PC-3 (cell line): ENCODE results near the gene PPP1R7. TPM values are rescaled to one million over a fixed set of nuclear protein-coding genes. Genes with fewer than 3 reads are reported as not detected.

Source experiments
- ATAC-seq: fragments of 200-7000 bp; cut with Tn5 transposase; 2 replicates; pipeline ENCODE4 v1.9.1; 2020; ENCODE audit warnings: mild to moderate bottlenecking, moderate library complexity
- BruUV-seq: library from RNA; stranded (reverse); fragments of 400-500 nt; replicated peaks from 2 replicates; lab custom pipeline; 2021; lab: Mats Ljungman, UMichigan
- CTCF ChIA-PET: fragments of 300-600 bp; sonication (Branson Sonifier 250); formaldehyde crosslinking; loops from one replicate; lab custom pipeline; 2022; ENCODE audit warnings: antibody characterized with exemption; lab: Charles Lee
- POLR2A ChIA-PET: fragments of 300-600 bp; sonication (Branson Sonifier 250); formaldehyde crosslinking; loops from one replicate; lab custom pipeline; 2022; ENCODE audit warnings: antibody characterized with exemption; ENCODE audit not compliant: unreplicated experiment; lab: Charles Lee
- DNase-seq: peaks from one replicate; pipeline ENCODE4 v3.0.0-alpha.2; 2015
- H2AFZ ChIP-seq: fragments of 300-600 bp; sonication (generic); 2 replicates; pipeline ENCODE4 v1.6.0; 2016; ENCODE audit warnings: antibody characterized with exemption, low read length
- H3F3A ChIP-seq: fragments of 300-600 bp; sonication (generic); one replicate; pipeline ENCODE4 v1.6.0; 2017; ENCODE audit warnings: antibody characterized with exemption, low read length, control low read depth, mild to moderate bottlenecking; ENCODE audit not compliant: unreplicated experiment
- H3K27ac ChIP-seq: fragments of 300-600 bp; sonication (generic); 2 replicates; pipeline ENCODE4 v1.5.1; 2016; ENCODE audit warnings: mild to moderate bottlenecking, low read length
- H3K27me3 ChIP-seq: fragments of 300-600 bp; sonication (generic); 2 replicates; pipeline ENCODE4 v1.6.1; 2016; ENCODE audit warnings: low read length, mixed read lengths
- H3K36me3 ChIP-seq: fragments of 300-600 bp; sonication (generic); 2 replicates; pipeline ENCODE4 v1.6.1; 2016; ENCODE audit warnings: low read depth, mixed run types, low read length, mixed read lengths
- H3K4me1 ChIP-seq: fragments of 300-600 bp; sonication (generic); 2 replicates; pipeline ENCODE4 v1.5.1; 2016; ENCODE audit warnings: low read length; ENCODE audit not compliant: insufficient read depth
- H3K4me2 ChIP-seq: fragments of 300-600 bp; sonication (generic); 2 replicates; pipeline ENCODE4 v1.6.0; 2016; ENCODE audit warnings: low read length
- H3K4me3 ChIP-seq: fragments of 300-600 bp; sonication (generic); 2 replicates; pipeline ENCODE4 v1.5.1; 2016; ENCODE audit warnings: mild to moderate bottlenecking, low read length, mixed read lengths
- H3K79me2 ChIP-seq: fragments of 300-600 bp; sonication (generic); 2 replicates; pipeline ENCODE4 v1.6.1; 2017; ENCODE audit warnings: low read length, mixed read lengths
- H3K9ac ChIP-seq: fragments of 300-600 bp; sonication (generic); 2 replicates; pipeline ENCODE4 v1.6.0; 2016; ENCODE audit warnings: mild to moderate bottlenecking, low read length
- H3K9me2 ChIP-seq: fragments of 300-600 bp; sonication (generic); replicated peaks from 2 replicates; pipeline ENCODE4 v1.6.1; 2016; ENCODE audit warnings: mixed run types, low read length, mixed read lengths
- H3K9me3 ChIP-seq: fragments of 300-600 bp; sonication (generic); 2 replicates; pipeline ENCODE4 v1.6.1; 2016; ENCODE audit warnings: low read length, mixed read lengths
- H4K20me1 ChIP-seq: fragments of 300-600 bp; sonication (generic); 2 replicates; pipeline ENCODE4 v1.6.1; 2016; ENCODE audit warnings: low read length, mixed read lengths
- EZH2 ChIP-seq: fragments of 300-600 bp; sonication (generic); IDR thresholded peaks from one replicate; pipeline ENCODE4 v1.6.1; 2017; ENCODE audit warnings: antibody characterized with exemption, mild to moderate bottlenecking, low read length; ENCODE audit not compliant: unreplicated experiment
- EZH2phosphoT487 ChIP-seq: fragments of 300-600 bp; sonication (generic); IDR thresholded peaks from 2 replicates; pipeline ENCODE4 v1.6.1; 2018; ENCODE audit warnings: mild to moderate bottlenecking, antibody characterized with exemption, low read length, borderline replicate concordance
- intact Hi-C: fragments of 100-400 bp; cut with micrococcal nuclease; formaldehyde crosslinking; loops from 2 replicates; pipeline ENCODE4 v1.9.0; 2023
- total RNA-seq: library from RNA; depleted of rRNA; stranded (reverse); fragments of >200 nt; gene quantifications from 2 replicates; pipeline ENCODE4 v1.2.3, GENCODE V29; 2014
- TF ChIP-seq, protein P1 (sequence below): fragments of 300-600 bp; sonication (generic); conservative IDR thresholded peaks from 2 replicates; pipeline ENCODE4 v1.5.1; 2017; ENCODE audit warnings: antibody characterized with exemption, low read depth, mild to moderate bottlenecking, low read length

PPP1R7 gene
- total RNA-seq, 1 experiment from 2014 or later = 21.4 TPM

DNA sequence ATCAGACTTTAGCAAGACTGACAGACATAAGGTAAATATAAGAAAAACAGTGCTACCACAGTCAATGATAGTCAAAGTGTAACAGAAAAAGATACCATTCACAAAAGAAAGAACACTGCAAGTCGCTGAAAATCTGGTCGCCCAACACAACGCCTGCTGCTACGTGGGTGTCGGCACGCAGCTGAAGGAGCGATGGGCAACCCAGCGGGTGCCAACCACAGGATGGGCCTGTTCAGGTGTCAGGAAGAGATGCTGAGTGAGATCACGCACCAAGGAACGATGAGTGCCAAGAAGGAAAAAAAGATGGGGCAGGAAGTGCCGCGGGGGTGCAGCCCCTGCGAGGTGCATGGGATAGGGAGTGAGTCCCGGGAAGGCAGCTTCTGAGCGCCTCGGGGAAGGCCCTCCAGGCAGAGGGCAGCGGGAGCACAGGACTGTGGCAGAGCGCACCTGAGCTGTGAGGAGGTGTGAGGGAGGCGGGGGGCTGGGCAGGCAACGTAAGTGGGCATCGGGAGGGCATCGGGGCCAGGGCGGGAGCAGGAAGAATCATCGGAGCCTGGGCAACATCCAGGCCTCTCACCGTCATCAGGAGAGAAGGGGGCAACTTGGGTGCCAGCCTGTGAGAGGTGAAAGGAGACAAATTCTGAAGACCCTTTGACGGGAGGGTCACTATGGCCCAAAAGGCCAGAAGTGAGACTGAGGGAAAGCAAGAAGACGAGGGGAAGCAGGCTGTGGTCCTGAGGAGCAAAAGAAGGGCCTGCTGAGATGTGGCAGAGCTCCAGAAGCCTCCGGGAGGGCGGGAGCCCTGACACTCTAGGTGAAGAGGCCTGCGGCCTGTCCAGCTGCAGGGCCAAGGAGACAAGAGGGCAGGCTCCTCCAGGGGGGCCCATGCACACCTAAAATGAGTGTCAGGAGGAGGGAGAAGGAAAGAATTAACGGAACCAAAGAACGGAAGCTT, 33.4 kb upstream of the PPP1R7 start:
- Histone ChIP-seq H3K4me3 (no peak overlapping the region), H4K20me1 (no peaks in the 10 kb centered on the region), H2AFZ (no peak overlapping the region), H3K79me2 (no peaks in the 10 kb centered on the region), H3K27me3 (no peaks in the 10 kb centered on the region), H3K9ac (no peak overlapping the region), H3K9me2 (no peaks in the 10 kb centered on the region), H3K27ac (no peak overlapping the region), H3K9me3 (no peaks in the 10 kb centered on the region), H3K4me2 (no peak overlapping the region), H3K36me3 (no peaks in the 10 kb centered on the region), H3F3A (no peaks in the 10 kb centered on the region), H3K4me1 (no peaks in the 10 kb centered on the region)
- no TSS peak for BruUV-seq
- intact Hi-C loops = no loop called here
- ChIA-PET CTCF (no interaction called here), POLR2A (no interaction called here)
- TF ChIP-seq EZH2phosphoT487 (no peak), EZH2 (no peak)
- TF ChIP-seq, protein P1, sequence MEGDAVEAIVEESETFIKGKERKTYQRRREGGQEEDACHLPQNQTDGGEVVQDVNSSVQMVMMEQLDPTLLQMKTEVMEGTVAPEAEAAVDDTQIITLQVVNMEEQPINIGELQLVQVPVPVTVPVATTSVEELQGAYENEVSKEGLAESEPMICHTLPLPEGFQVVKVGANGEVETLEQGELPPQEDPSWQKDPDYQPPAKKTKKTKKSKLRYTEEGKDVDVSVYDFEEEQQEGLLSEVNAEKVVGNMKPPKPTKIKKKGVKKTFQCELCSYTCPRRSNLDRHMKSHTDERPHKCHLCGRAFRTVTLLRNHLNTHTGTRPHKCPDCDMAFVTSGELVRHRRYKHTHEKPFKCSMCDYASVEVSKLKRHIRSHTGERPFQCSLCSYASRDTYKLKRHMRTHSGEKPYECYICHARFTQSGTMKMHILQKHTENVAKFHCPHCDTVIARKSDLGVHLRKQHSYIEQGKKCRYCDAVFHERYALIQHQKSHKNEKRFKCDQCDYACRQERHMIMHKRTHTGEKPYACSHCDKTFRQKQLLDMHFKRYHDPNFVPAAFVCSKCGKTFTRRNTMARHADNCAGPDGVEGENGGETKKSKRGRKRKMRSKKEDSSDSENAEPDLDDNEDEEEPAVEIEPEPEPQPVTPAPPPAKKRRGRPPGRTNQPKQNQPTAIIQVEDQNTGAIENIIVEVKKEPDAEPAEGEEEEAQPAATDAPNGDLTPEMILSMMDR = no peak
- DNase-seq (no peak), ATAC-seq (no peak)

DNA sequence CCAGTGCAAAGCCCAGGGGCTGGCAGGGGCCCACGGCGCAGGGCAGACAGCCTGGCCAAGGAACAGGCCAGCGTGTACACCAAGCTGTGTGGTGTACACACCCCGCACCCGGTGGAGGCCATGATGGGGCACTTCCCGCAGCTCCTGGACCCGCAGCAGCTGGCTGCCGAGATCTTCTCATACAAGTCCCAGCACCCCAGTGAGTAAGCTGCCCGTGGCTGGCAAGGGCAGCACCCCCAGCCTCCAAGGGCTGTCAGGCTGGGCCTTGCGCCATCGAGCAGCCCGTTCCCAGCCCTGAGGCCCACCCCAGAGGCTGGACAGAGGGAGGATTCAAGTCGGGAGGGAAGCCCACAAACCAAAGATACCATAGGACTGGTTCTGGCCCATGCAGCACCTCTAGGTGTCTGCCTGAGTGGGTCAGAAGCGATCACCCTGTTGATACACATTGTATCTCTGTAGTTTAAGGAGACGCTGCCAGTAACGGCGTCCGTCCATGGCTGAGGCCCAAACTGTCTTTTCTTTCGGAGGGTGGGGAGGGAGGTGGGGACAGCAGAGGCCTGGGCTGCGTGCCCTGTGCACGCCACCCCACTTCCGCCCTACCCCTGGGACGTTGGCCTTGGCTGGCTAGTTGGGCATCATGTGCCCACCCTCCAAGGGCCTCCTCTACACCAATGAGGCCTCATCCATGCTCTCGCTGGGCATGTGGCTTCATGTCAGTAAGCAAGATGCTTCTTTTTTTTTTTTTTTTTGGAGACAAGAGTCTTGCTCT, 31.3 kb upstream of the PPP1R7 start:
- Histone ChIP-seq H3F3A (no peaks in the 10 kb centered on the region), H3K9me2 (no peaks in the 10 kb centered on the region), H2AFZ (no peak overlapping the region), H3K36me3 (no peaks in the 10 kb centered on the region), H3K9me3 (no peaks in the 10 kb centered on the region), H3K27me3 (no peaks in the 10 kb centered on the region), H3K4me3 (no peak overlapping the region), H4K20me1 (no peaks in the 10 kb centered on the region), H3K4me1 (no peaks in the 10 kb centered on the region), H3K27ac (no peak overlapping the region), H3K79me2 (no peaks in the 10 kb centered on the region), H3K9ac (no peak overlapping the region), H3K4me2 (no peak overlapping the region)
- DNase-seq = no peak
- CTCF ChIA-PET = no interaction called here
- ATAC-seq = no peak
- POLR2A ChIA-PET = no interaction called here
- BruUV-seq = no TSS peak
- TF ChIP-seq EZH2phosphoT487 (no peak), EZH2 (no peak)
- TF ChIP-seq, protein P1 = no peak
- intact Hi-C loops = no loop called here
